ENCODE measurements around the gene HNRNPF. TPM values are rescaled to one million over a fixed set of nuclear protein-coding genes. Genes with fewer than 3 reads are reported as not detected.

The HNRNPF gene
- total and polyA plus RNA-seq, 4 donors = 79.1 to 237 (median 176) TPM

DNA sequence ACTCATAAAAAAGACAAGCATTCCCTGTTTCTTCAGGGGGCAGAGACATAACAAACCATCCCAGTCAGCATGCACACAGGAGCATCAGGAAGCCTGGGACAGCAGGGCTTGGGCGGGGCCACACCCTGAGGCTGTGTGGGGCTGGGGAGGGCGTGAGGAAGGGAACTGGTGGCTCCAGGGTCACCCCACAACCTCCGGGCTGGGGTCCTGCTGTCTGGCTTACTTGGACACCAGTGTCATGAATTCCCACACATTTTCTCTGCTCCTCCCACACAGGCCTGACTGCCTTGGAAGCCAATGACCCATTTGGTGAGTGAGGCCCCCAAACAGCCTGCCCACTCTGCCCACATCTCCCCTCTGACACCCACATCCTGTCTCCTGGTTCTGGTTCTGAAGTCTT is 34.8 kb downstream of the HNRNPF start:
- no peaks in the 10 kb centered on the region for H3K9me3 ChIP-seq (ENCODE audit: control insufficient read depth in 4 of 4, insufficient read depth in 3 of 4, low read length in 3 of 4)
- 73 to 86% methylated on average over 2 to 3 of the region's 3 CpGs for WGBS, 2 donors
- H3K36me3 ChIP-seq (ENCODE audit: control insufficient read depth in 4 of 4, insufficient read depth in 4 of 4, low read length in 4 of 4) = no peaks in the 10 kb centered on the region
- no peak overlapping the region for H3K4me3 ChIP-seq
- no peak overlapping the region for H3K9ac ChIP-seq (ENCODE audit: insufficient read depth in 1 of 2, low read length in 2 of 2)
- H3K27me3 ChIP-seq (ENCODE audit: control insufficient read depth in 3 of 3, insufficient read depth in 3 of 3, low read length in 2 of 3) = no peaks in the 10 kb centered on the region
- DNase-seq (no peak), ATAC-seq (ENCODE audit: insufficient read depth, low FRiP score) (no peak)
- H3K27ac ChIP-seq (ENCODE audit: low read depth in 1 of 2, low read length in 1 of 2) = no peak overlapping the region
- TF ChIP-seq, protein P1, sequence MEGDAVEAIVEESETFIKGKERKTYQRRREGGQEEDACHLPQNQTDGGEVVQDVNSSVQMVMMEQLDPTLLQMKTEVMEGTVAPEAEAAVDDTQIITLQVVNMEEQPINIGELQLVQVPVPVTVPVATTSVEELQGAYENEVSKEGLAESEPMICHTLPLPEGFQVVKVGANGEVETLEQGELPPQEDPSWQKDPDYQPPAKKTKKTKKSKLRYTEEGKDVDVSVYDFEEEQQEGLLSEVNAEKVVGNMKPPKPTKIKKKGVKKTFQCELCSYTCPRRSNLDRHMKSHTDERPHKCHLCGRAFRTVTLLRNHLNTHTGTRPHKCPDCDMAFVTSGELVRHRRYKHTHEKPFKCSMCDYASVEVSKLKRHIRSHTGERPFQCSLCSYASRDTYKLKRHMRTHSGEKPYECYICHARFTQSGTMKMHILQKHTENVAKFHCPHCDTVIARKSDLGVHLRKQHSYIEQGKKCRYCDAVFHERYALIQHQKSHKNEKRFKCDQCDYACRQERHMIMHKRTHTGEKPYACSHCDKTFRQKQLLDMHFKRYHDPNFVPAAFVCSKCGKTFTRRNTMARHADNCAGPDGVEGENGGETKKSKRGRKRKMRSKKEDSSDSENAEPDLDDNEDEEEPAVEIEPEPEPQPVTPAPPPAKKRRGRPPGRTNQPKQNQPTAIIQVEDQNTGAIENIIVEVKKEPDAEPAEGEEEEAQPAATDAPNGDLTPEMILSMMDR (IDR thresholded peaks at IDR 0.05; ENCODE audit: control extremely low read depth, extremely low read depth) = no peak
- H3K4me1 ChIP-seq (ENCODE audit: control insufficient read depth in 5 of 5, insufficient read depth in 5 of 5, low read length in 5 of 5) = no peaks in the 10 kb centered on the region

DNA sequence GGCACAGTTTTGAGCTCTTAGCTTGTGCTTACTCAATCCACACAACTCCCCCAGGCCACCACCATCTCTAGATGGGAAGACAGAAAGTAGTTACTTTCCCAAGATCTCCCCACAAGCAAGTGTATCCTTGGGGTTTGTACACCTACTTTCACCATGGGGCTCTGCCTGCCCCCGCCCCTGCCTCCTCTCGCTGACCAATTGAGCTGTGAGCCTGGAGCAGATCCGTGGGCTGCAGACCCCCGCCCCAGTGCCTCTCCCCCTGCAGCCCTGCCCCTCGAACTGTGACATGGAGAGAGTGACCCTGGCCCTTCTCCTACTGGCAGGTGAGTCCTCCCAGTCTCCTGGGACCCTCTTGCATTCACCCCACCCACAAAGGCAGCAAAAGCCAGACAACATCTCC is 35.5 kb downstream of the HNRNPF start:
- no peaks in the 10 kb centered on the region for H3K27me3 ChIP-seq (ENCODE audit: control insufficient read depth in 3 of 3, insufficient read depth in 3 of 3, low read length in 2 of 3)
- H3K4me3 ChIP-seq = no peak overlapping the region
- H3K4me1 ChIP-seq (ENCODE audit: control insufficient read depth in 5 of 5, insufficient read depth in 5 of 5, low read length in 5 of 5) = no peaks in the 10 kb centered on the region
- ATAC-seq (ENCODE audit: insufficient read depth, low FRiP score) (no peak), DNase-seq (no peak)
- WGBS, 2 donors = 84 to 90% methylated on average over 5 of the region's 5 CpGs
- no peak overlapping the region for H3K27ac ChIP-seq (ENCODE audit: low read depth in 1 of 2, low read length in 1 of 2)
- no peaks in the 10 kb centered on the region for H3K9me3 ChIP-seq (ENCODE audit: control insufficient read depth in 4 of 4, insufficient read depth in 3 of 4, low read length in 3 of 4)
- no peaks in the 10 kb centered on the region for H3K36me3 ChIP-seq (ENCODE audit: control insufficient read depth in 4 of 4, insufficient read depth in 4 of 4, low read length in 4 of 4)
- no peak overlapping the region for H3K9ac ChIP-seq (ENCODE audit: insufficient read depth in 1 of 2, low read length in 2 of 2)
- TF ChIP-seq, protein P1 (IDR thresholded peaks at IDR 0.05; ENCODE audit: control extremely low read depth, extremely low read depth) = no peak

DNA sequence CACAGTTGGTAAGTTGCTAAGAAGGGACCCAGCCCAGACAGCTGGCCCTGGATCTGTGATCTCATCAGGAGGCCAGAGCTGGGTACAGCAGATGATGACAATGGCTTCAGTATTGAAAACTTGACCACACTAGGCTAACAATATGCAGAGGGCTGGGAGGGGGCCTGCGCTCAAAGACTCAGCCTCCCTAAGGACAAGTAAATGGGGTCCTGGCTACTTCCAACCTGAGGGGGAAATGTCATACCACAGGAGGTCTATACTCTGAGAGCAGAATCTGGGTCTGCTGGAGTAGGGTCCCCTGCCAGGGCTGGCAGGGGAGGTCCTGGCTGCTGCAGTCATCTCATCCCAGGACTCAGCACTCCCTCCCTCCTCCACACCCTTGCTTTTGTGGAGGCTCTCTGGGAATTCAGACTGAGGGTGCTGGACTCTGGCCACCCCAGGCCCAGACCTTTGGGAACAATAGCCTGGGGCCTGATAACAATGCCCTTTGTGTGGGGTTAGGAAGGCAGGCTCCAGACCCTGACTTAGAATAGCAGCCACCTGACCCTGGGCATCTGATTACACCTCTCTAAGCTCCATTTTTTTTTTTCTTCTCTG is 36.1 kb downstream of the HNRNPF start:
- TF ChIP-seq, protein P1 (IDR thresholded peaks at IDR 0.05; ENCODE audit: control extremely low read depth, extremely low read depth) = no peak
- DNase-seq = no peak

GRCh38 chr10:43371418-43371817 is 37.6 kb downstream of the HNRNPF start, which contains the start of gene FXYD4:
TSS of gene FXYD4 (plus strand) at chr10:43371636. CDS start at chr10:43373747, 2,111 bp downstream.
- ATAC-seq (ENCODE audit: insufficient read depth, low FRiP score) (no peak), DNase-seq (no peak)
- Histone ChIP-seq H3K4me3 (no peak within 1 kb of the TSS), H3K27me3 (ENCODE audit: control insufficient read depth in 3 of 3, insufficient read depth in 3 of 3, low read length in 2 of 3) (no peaks in the 10 kb centered on the region), H3K36me3 (ENCODE audit: control insufficient read depth in 4 of 4, insufficient read depth in 4 of 4, low read length in 4 of 4) (no peaks in the 10 kb centered on the region), H3K9me3 (ENCODE audit: control insufficient read depth in 4 of 4, insufficient read depth in 3 of 4, low read length in 3 of 4) (no peaks in the 10 kb centered on the region), H3K9ac (ENCODE audit: insufficient read depth in 1 of 2, low read length in 2 of 2) (no peak within 1 kb of the TSS), H3K4me1 (ENCODE audit: control insufficient read depth in 5 of 5, insufficient read depth in 5 of 5, low read length in 5 of 5) (no peaks in the 10 kb centered on the region), H3K27ac (ENCODE audit: low read depth in 1 of 2, low read length in 1 of 2) (no peak within 1 kb of the TSS)
- TF ChIP-seq, protein P1 (IDR thresholded peaks at IDR 0.05; ENCODE audit: control extremely low read depth, extremely low read depth) = no peak
- WGBS, 2 donors = 80 to 89% methylated on average over 13 of the region's 13 CpGs

More for the DNA sequence above, 36.1 kb downstream of the HNRNPF start:
- Histone ChIP-seq H3K9me3 (ENCODE audit: control insufficient read depth in 4 of 4, insufficient read depth in 3 of 4, low read length in 3 of 4) (no peaks in the 10 kb centered on the region), H3K4me1 (ENCODE audit: control insufficient read depth in 5 of 5, insufficient read depth in 5 of 5, low read length in 5 of 5) (no peaks in the 10 kb centered on the region), H3K9ac (ENCODE audit: insufficient read depth in 1 of 2, low read length in 2 of 2) (no peak overlapping the region), H3K27ac (ENCODE audit: low read depth in 1 of 2, low read length in 1 of 2) (no peak overlapping the region), H3K27me3 (ENCODE audit: control insufficient read depth in 3 of 3, insufficient read depth in 3 of 3, low read length in 2 of 3) (no peaks in the 10 kb centered on the region), H3K4me3 (no peak overlapping the region), H3K36me3 (ENCODE audit: control insufficient read depth in 4 of 4, insufficient read depth in 4 of 4, low read length in 4 of 4) (no peaks in the 10 kb centered on the region)
- WGBS, 2 donors = 95 to 100% methylated on average over 1 of the region's 1 CpG
- ATAC-seq (ENCODE audit: insufficient read depth, low FRiP score) = no peak

Data from lung (tissue), 12 donors.